GM12875 (cell line): ENCODE data around the gene SUN1.

ENCODE experiments used
- H3K4me3 ChIP-seq: one replicate; pipeline ENCODE4 v1.5.1; 2011; ENCODE audit warnings: low read depth, low read length, control low read depth
- TF ChIP-seq, protein P1 (sequence below): IDR thresholded peaks from 2 replicates; pipeline ENCODE4 v1.5.1; 2011; ENCODE audit warnings: low read depth, mild to moderate bottlenecking, control low read depth, inconsistent platforms, low read length, moderate library complexity, borderline replicate concordance; ENCODE audit not compliant: insufficient read depth

SUN1 gene

DNA sequence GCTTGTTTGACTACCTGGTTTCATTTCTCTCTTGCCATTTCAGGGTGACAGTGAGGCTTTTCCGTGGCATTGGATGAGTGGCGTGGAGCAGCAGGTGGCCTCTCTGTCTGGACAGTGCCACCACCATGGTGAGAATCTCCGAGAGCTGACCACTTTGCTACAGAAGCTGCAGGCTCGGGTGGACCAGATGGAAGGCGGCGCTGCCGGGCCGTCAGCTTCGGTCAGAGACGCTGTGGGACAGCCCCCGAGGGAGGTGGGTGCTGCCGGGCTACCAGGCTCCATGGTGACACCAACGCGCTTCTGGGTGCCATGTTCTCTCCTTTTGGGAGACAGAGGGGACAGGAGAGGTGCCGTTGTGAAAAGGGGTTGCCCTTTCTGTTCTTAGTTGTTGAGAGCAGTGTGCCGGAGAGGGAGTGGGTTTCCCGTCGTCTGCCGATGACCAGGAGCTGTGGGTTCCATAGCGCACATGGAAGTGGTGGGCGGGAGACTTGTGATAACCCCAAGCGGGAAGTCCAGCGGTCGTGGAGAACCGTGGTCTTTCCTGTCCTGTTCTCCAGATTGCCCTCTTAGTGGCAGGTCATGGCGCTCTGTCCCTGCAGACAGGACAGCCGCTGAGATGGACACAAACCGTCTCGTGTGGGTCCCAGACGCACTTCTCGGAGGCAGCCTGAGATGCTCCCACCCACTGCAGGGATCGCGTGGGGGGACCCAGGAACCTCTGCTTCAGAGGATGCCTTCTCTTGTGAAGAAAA is 21.3 kb downstream of the SUN1 start:
- H3K4me3 ChIP-seq: no peak overlapping the region
- TF ChIP-seq, protein P1, sequence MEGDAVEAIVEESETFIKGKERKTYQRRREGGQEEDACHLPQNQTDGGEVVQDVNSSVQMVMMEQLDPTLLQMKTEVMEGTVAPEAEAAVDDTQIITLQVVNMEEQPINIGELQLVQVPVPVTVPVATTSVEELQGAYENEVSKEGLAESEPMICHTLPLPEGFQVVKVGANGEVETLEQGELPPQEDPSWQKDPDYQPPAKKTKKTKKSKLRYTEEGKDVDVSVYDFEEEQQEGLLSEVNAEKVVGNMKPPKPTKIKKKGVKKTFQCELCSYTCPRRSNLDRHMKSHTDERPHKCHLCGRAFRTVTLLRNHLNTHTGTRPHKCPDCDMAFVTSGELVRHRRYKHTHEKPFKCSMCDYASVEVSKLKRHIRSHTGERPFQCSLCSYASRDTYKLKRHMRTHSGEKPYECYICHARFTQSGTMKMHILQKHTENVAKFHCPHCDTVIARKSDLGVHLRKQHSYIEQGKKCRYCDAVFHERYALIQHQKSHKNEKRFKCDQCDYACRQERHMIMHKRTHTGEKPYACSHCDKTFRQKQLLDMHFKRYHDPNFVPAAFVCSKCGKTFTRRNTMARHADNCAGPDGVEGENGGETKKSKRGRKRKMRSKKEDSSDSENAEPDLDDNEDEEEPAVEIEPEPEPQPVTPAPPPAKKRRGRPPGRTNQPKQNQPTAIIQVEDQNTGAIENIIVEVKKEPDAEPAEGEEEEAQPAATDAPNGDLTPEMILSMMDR: no peak

DNA sequence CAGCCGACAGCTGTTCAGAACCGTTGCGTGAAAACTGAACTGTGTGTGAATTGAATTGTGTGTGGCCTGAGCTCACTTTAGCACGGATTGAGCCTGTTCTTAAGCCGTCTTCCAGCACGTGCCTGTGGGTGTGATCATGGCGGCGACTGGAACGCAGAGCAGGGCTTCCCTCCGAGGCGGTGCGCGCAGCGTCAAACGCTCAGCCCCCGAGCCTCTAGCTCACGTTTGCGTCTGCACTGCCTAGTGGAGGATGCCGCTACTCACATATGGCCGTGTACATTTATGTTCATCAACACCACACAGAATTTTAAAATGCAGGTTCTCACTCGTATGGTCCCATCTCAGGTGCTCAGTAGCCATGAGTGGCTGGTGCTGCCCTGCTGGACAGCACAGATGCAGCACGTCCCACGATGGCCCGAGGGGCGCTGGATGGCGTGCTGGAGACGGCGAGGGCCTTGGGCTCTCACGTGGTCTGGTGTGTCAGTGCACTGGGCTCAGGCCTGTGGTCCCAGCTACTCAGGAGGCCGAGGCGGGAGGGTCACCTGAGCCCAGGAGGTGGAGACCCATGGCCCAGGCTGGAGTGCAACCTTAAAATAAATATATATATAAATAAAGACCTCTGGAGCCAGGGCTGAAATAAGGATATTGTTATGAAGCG is 22.0 kb downstream of the SUN1 start:
- H3K4me3 ChIP-seq: no peak overlapping the region
- TF ChIP-seq, protein P1: no peak

DNA sequence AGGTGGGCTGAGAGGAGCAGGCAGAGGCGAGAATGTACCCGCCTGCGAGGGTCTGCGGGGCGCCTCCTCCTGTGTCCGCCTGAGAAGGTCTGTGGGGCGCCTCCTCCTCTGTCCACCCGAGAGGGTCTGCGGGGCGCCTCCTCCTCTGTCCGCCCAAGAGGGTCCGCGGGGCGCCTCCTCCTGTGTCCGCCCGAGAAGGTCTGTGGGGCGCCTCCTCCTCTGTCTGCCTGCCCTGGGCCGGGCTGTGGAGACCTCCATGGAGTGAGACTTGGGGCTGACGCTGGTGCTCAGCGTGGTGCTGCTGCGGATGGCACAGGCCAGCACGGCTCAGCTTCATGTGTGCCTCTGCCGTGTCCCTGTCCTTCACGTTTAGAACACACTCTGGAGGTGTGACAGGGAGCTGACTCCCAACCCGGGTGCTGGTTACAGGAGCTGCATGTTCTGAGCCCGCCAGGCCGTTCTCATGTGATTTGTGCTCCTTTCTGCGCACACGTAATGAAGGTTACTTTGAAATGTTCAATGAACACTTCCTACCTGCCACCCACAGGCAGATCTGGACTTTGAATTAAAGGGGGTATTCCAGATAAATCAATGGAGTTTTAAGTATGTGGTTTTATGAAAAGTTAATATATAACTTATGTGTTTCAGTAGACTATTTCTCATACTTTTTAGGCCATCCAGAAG is 23.6 kb downstream of the SUN1 start:
- H3K4me3 ChIP-seq: no peak overlapping the region
- TF ChIP-seq, protein P1: no peak

DNA sequence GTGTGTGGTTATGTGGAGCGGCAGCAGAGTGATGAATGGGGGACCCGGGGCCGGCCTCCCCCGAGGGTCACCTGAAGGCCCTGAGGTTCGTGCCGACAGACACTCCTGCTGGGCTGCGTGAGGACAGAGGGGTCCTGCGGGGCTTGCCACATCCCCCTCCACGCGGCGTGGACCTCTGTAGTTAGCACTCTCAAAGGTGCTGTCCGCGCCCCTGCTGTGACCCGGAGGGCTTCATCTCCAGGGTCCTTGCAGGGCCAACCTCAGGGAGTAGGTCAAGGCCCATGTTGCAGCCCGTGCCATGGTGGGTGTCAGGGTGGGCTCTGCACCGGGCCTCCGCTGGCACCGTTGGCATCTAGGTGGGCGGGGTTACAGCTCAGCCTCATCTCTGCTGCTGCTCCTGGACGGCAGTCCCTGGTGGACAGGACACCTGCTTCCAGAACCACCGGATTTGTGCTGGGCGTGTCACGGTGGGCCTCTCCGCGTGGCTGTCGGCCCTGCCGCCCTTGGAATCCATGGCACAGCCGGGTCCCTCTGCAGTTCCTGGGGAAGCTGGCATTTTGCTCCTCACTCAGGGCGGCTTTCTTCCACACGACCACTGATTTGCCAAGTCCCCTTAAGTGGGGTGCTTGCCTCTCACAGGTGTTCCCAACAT is 24.3 kb downstream of the SUN1 start:
- no peak overlapping the region for H3K4me3 ChIP-seq
- TF ChIP-seq, protein P1: no peak

DNA sequence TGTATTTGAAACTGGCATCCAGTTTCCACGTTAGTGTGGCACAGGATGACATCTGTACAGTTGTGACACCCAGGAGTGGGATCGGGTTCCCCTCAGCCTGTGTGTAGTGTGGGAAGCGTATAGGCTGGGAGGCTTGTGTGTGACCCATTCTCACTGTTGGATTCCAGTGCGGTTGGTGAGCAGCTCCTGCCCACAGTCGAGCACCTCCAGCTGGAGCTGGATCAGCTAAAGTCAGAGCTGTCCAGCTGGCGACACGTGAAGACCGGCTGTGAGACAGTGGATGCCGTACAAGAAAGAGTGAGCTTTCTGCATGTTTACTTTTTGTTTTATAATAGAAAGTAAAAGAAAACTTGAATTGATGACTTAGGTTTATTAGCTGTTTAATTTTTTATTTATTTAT is 25.4 kb downstream of the SUN1 start:
- H3K4me3 ChIP-seq: no peak overlapping the region
- TF ChIP-seq, protein P1: no peak

DNA sequence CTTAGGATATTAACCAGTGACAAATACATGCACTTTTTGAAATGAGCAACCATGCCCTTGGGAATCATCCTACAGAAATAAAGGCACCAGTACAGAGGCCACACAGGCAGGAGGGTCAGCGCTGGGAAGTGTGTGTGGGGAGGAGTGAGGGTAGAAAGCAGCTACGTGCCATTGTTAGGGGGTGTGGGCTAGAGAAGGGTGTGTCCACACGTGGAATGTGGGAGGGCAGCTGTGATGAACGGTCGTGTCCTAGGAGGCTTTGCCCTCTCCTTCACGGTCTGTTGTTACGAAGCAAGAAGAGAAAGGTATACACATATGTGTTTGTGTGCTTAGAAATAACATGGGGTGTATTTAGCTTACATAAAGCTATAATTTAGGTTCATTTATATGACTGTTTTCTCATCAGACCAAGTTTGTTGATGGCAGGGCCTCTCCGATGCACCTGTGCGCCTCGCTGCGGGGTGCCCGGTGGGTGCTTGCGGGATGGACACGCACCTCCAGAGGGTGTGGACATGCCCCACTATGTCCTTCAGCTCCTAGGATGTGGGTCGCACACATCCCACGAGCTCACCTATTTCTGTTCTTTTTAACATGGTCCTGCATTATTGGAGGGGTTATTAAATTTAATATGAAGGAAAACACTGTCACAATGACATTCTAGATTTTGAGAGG is 27.2 kb downstream of the SUN1 start:
- H3K4me3 ChIP-seq: no peak overlapping the region
- TF ChIP-seq, protein P1: no peak
